ENCODE measurements around the gene NMT1.

NMT1 gene

DNA sequence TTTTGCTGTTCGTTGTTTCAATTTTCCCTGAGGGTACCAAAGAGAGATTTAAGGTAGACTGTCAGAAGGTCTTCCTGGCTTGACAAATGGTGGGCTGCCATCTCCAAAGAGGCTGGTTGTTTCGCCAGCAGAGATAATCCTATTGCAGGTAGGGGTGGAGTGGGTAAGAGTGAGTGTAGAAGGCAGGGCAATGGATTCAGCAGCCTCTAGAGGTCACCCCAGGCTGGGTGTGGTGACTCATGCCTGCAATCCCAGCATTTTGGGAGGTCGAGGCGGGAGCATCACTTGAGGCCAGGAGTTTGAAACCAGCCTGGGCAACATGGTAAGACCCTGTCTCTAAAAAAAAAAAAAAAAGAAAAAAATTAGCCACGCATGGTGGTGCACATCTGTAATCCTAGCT lies 44.3 kb upstream of the NMT1 start:
- Histone ChIP-seq H3K4me2 (no peak overlapping the region), H3K4me3 (IDR thresholded peaks at IDR 0.05; ENCODE audit: insufficient read depth, low read depth, low read length) (no peak overlapping the region), H4K20me1 (ENCODE audit: insufficient read depth) (no peaks in the 10 kb centered on the region), H3K36me3 (ENCODE audit: insufficient read depth) (no peaks in the 10 kb centered on the region), H3K79me2 (ENCODE audit: insufficient read depth, low read depth) (no peaks in the 10 kb centered on the region), H3K27me3 (ENCODE audit: insufficient read depth, low read depth) (peaks cover 37% of the 10 kb centered on the region), H3K27ac (no peak overlapping the region), H3K9ac (no peak overlapping the region), H2AFZ (ENCODE audit: low read depth) (no peak overlapping the region), H3K4me1 (ENCODE audit: low read depth, poor library complexity, severe bottlenecking) (peaks cover 4% of the 10 kb centered on the region)
- TF ChIP-seq, protein P1, sequence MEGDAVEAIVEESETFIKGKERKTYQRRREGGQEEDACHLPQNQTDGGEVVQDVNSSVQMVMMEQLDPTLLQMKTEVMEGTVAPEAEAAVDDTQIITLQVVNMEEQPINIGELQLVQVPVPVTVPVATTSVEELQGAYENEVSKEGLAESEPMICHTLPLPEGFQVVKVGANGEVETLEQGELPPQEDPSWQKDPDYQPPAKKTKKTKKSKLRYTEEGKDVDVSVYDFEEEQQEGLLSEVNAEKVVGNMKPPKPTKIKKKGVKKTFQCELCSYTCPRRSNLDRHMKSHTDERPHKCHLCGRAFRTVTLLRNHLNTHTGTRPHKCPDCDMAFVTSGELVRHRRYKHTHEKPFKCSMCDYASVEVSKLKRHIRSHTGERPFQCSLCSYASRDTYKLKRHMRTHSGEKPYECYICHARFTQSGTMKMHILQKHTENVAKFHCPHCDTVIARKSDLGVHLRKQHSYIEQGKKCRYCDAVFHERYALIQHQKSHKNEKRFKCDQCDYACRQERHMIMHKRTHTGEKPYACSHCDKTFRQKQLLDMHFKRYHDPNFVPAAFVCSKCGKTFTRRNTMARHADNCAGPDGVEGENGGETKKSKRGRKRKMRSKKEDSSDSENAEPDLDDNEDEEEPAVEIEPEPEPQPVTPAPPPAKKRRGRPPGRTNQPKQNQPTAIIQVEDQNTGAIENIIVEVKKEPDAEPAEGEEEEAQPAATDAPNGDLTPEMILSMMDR (conservative IDR thresholded peaks at IDR 0.05; ENCODE audit: low read depth, low read length) = no peak; the same call in 1 of the 2 replicates

DNA sequence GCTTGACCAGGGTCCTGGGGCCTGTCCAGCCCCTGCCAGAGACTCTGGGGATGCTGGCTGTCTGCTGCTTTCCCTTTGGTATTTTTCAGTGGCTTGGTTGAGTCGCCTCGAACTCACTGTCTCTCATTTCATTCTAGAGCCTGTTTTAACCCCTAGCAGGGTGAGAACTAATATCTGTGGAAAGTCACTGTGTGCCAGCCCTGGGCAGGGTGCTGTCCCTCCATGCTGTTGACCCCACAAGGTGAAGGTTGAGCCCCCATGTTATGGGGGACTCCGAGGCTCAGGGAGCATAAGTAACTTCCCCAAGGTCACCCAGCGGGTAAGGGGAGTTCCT lies 42.6 kb upstream of the NMT1 start:
- peaks cover 6% of the 10 kb centered on the region for H3K4me1 ChIP-seq (ENCODE audit: low read depth, poor library complexity, severe bottlenecking)
- no peaks in the 10 kb centered on the region for H3K36me3 ChIP-seq (ENCODE audit: insufficient read depth)
- peaks cover 37% of the 10 kb centered on the region for H3K27me3 ChIP-seq (ENCODE audit: insufficient read depth, low read depth)
- H3K4me3 ChIP-seq (IDR thresholded peaks at IDR 0.05; ENCODE audit: insufficient read depth, low read depth, low read length) = no peak overlapping the region
- TF ChIP-seq, protein P1 (conservative IDR thresholded peaks at IDR 0.05; ENCODE audit: low read depth, low read length) = no peak
- H3K27ac ChIP-seq = no peak overlapping the region
- peak overlapping the region; percentile 87; the same call in 1 of the 2 replicates for H3K4me2 ChIP-seq
- peak overlapping the region; percentile 27; the same call in 1 of the 2 replicates for H3K9ac ChIP-seq
- peak overlapping the region; percentile 77; the same call in 1 of the 2 replicates for H2AFZ ChIP-seq (ENCODE audit: low read depth)
- no peaks in the 10 kb centered on the region for H3K79me2 ChIP-seq (ENCODE audit: insufficient read depth, low read depth)
- no peaks in the 10 kb centered on the region for H4K20me1 ChIP-seq (ENCODE audit: insufficient read depth)

DNA sequence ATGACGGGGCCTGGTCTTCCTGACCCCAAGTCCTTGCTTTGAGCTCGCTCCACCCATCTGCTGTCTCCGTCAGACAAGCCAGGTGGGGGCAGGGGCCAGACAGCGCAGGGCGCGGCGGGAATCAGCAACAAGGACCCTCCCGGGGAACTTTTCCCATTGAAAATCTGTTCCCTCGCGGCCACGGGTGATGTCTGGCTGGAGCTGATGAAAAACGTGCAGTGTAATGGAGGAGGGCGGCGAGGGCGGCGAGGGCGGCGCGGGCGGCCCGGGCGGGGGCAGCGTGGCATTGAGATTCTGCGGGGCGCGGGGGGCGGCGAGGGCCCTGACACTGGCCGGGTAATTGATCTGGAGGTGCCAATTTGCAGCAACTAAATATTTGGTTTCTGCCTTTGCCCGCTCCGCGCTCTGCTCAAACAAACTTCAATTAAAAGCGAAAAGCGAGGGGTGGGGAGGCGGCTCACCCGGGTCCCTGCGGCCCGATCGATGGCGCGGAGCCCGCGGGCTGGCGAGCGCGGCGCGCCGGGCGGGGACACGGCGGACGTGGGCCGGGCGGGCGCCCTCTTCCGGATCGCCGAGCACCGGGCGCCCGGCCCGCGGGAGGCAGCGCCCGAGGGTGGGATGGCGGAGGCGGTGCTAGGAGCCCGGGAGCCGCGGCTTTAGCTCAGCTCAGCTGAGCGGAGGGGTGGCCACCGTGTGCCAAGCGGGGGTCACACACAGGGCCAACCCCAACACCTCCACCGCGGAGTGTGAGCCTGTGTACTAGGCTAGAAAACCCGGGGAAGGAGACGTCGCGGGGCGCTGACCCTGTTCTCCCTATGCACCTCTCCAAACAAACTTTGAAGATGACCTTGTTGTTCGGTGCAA lies 42.0 kb upstream of the NMT1 start:
- H3K9ac ChIP-seq = peak overlapping the region; percentile 27; the same call in 1 of the 2 replicates
- H3K27ac ChIP-seq = no peak overlapping the region
- TF ChIP-seq, protein P1 (conservative IDR thresholded peaks at IDR 0.05; ENCODE audit: low read depth, low read length) = peak; percentile 38; the same call in 1 of the 2 replicates
- no peaks in the 10 kb centered on the region for H3K36me3 ChIP-seq (ENCODE audit: insufficient read depth)
- H3K27me3 ChIP-seq (ENCODE audit: insufficient read depth, low read depth) = peaks cover 37% of the 10 kb centered on the region
- H3K79me2 ChIP-seq (ENCODE audit: insufficient read depth, low read depth) = no peaks in the 10 kb centered on the region
- H4K20me1 ChIP-seq (ENCODE audit: insufficient read depth) = no peaks in the 10 kb centered on the region
- H3K4me1 ChIP-seq (ENCODE audit: low read depth, poor library complexity, severe bottlenecking) = peaks cover 6% of the 10 kb centered on the region
- no peak overlapping the region for H3K4me3 ChIP-seq (IDR thresholded peaks at IDR 0.05; ENCODE audit: insufficient read depth, low read depth, low read length)
- peak overlapping the region; percentile 87 for H3K4me2 ChIP-seq
- peak overlapping the region; percentile 77; the same call in 1 of the 2 replicates for H2AFZ ChIP-seq (ENCODE audit: low read depth)

DNA sequence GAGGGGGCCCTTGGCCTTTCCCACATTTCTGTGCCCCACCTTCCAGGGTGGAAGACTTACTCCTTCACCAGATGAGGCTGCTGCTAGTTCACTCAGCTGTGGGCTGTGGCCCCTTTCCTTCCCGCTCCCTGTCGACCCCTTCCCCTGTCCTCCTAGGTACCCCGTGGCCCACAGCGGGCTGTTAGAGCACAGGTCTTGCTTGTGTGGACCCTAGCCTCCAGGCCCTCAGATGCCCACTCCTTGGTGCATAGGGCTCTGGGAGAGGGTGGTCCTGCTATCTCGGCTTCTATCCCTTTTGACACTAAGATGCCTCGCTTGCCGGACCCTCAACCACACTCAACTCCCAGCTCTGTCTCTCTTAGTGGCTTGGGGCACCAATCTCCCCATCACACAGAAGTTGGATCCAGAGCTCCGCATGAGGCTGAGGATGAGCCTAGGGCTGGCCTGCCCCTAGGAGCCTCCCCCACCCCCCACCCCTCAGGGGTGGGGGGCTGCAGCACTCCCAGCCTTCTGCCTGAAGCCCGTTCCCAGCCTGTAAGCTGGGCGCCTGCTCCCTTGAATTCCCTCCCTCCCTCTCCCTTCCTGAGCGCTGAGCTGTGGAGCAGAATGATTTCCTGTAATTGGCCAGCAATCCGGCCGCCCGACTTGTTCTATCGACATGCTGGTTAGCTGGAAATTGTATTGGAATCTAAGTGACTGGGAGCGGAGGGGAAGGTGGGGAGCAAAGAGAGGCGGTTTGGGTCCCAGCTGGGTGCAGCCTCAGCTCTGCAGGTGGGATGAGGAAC lies 40.6 kb upstream of the NMT1 start:
- Histone ChIP-seq H3K27ac (no peak overlapping the region), H4K20me1 (ENCODE audit: insufficient read depth) (no peaks in the 10 kb centered on the region), H3K4me3 (IDR thresholded peaks at IDR 0.05; ENCODE audit: insufficient read depth, low read depth, low read length) (no peak overlapping the region), H3K27me3 (ENCODE audit: insufficient read depth, low read depth) (peaks cover 37% of the 10 kb centered on the region), H3K4me1 (ENCODE audit: low read depth, poor library complexity, severe bottlenecking) (peaks cover 6% of the 10 kb centered on the region), H3K36me3 (ENCODE audit: insufficient read depth) (no peaks in the 10 kb centered on the region), H3K79me2 (ENCODE audit: insufficient read depth, low read depth) (no peaks in the 10 kb centered on the region), H3K4me2 (no peak overlapping the region), H2AFZ (ENCODE audit: low read depth) (no peak overlapping the region), H3K9ac (no peak overlapping the region)
- TF ChIP-seq, protein P1 (conservative IDR thresholded peaks at IDR 0.05; ENCODE audit: low read depth, low read length) = no peak
